Suprapubic skin (tissue), 4 donors: ENCODE data around the gene MYD88. TPM values are rescaled to one million over a fixed set of nuclear protein-coding genes. Genes with fewer than 3 reads are reported as not detected.
A peak's percentile ranks its signal among the peaks of the same experiment; 100 is the strongest.

Experiments used
- DNase-seq, 2 donors: peaks; one replicate each; pipeline ENCODE4 v3.0.0-alpha.2; 2019; ENCODE audit warnings: low spot score in 2 of 2
- H3K27ac ChIP-seq: fragments of 200-600 bp; sonication (generic); one replicate; pipeline ENCODE4 v1.5.1; 2019
- H3K27me3 ChIP-seq: fragments of 200-600 bp; sonication (generic); one replicate; pipeline ENCODE4 v1.5.1; 2019
- H3K36me3 ChIP-seq: fragments of 200-600 bp; sonication (generic); one replicate; pipeline ENCODE4 v1.5.1; 2019
- H3K4me1 ChIP-seq: fragments of 200-600 bp; sonication (generic); one replicate; pipeline ENCODE4 v1.5.1; 2019
- H3K4me3 ChIP-seq: fragments of 200-600 bp; sonication (generic); one replicate; pipeline ENCODE4 v1.5.1; 2019; ENCODE audit warnings: mild to moderate bottlenecking
- H3K9me3 ChIP-seq: fragments of 200-600 bp; sonication (generic); one replicate; pipeline ENCODE4 v1.5.1; 2019
- CTCF ChIP-seq, 2 donors: fragments of 200-600 bp in 1 of 2; fragments of 450-650 bp in 1 of 2; sonication (generic) in 1 of 2; IDR thresholded peaks; one replicate each; pipeline ENCODE4 v1.5.1; 2016 to 2019; ENCODE audit warnings: antibody characterized with exemption in 2 of 2, mild to moderate bottlenecking in 1 of 2, moderate library complexity in 1 of 2
- EP300 ChIP-seq: sonication (generic); formaldehyde crosslinking; IDR thresholded peaks from one replicate; pipeline ENCODE4 v1.6.1; 2017; ENCODE audit warnings: antibody characterized with exemption
- POLR2A ChIP-seq, 2 donors: fragments of 450-650 bp; IDR thresholded peaks; one replicate each; pipeline ENCODE4 v1.6.1; 2017; ENCODE audit warnings: antibody characterized with exemption in 2 of 2, mild to moderate bottlenecking in 2 of 2, moderate library complexity in 2 of 2
- POLR2AphosphoS5 ChIP-seq, 3 donors: sonication (generic); formaldehyde crosslinking; IDR thresholded peaks; one replicate each; pipeline ENCODE4 v1.6.1; 2017; ENCODE audit warnings: antibody characterized with exemption in 3 of 3
- WGBS: methylation state at CpG from one replicate; pipeline ENCODE4 v1.1.5; 2018; 5-methylcytosine and 5-hydroxymethylcytosine counted together
- total RNA-seq, 4 donors: library from RNA; depleted of rRNA; stranded (reverse); fragments of >200 nt; gene quantifications; one replicate each; pipeline ENCODE4 v1.1.0, GENCODE V29; 2016

Gene MYD88
- total RNA-seq, 4 donors from 2014 or later, result 21.6 to 33.2 (median 28.1) TPM

- 100% methylated on average over 1 of the region's 11 CpGs for WGBS
- no peak overlapping the region for H3K27ac ChIP-seq
Measured at GRCh38 chr3:38117748-38118420, 20.6 kb upstream of the MYD88 start.

DNA sequence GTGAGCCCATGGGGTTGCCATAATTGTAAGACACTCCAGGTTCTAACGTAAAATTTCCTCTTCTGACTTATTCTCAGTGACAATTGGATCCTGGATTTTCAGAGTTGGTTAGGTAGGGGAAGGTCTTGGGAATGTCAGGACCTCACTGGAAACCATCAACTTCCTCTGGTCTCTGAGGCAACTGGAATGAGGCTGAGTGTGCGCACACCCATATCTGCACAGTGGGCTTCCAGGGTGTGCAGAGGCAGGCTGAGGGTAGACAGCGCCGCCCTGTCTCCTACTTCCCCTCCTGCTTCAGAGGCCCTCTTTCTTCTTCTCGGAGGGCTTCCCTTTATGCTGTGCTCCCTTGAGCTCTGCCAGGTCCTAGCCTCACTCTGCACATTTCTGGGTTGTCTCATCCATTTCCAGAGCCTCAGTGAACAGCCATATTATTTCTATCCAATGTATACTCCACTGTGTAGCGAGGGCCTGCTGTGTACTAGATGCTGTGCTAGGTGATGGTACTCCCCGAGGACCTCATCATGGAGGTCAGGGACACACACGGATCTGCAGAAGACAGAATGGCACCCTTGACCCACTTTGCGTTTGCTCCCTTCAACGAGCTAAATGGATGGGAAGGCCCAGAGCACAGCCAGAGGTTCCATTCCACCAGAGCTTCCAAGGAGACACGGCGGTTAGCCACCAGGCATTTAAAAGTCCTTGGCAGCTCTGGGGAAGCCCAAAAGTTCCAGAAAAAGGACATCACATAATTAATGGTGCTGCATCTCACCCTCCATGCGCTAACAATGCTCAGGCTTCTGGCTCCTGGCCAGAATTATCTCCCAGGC, 19.8 kb upstream of the MYD88 start:
- WGBS, result 91% methylated on average over 11 of the region's 13 CpGs

More at GRCh38 chr3:38117748-38118420, 20.6 kb upstream of the MYD88 start:
- TF ChIP-seq CTCF (IDR thresholded peaks at IDR 0.05) (peak; percentile 66 to 79), POLR2AphosphoS5 (IDR thresholded peaks at IDR 0.05) (no peak), EP300 (no peak)
- no peaks in the 10 kb centered on the region for H3K4me1 ChIP-seq
- peaks cover 37% of the 10 kb centered on the region for H3K36me3 ChIP-seq
- H3K9me3 ChIP-seq, result no peaks in the 10 kb centered on the region
- H3K4me3 ChIP-seq, result no peak overlapping the region
- H3K27me3 ChIP-seq, result no peaks in the 10 kb centered on the region
- peak in 1 of 2 donors; percentile 71 for DNase-seq

DNA sequence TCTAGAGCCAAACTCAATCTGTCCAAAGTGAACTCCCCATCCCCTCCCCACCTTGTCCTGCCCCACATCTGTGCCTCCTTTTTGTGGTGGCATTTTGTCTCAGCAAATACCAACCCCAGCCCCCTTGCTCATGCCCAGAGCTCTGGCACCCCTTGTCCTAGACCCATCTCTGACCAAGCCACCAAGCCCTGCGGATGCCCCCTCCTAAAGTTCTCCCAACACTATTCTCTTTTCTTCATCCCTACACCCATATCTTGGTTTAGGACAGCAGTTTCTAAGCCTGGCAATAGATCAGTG, 19.3 kb upstream of the MYD88 start:
- WGBS, result 100% methylated on average over 1 of the region's 1 CpG
- no peak overlapping the region for H3K4me3 ChIP-seq
- TF ChIP-seq POLR2A (IDR thresholded peaks at IDR 0.05) (no peak), POLR2AphosphoS5 (IDR thresholded peaks at IDR 0.05) (no peak), EP300 (no peak), CTCF (IDR thresholded peaks at IDR 0.05) (no peak)
- H3K27ac ChIP-seq, result no peak overlapping the region
- no peak for DNase-seq
- H3K9me3 ChIP-seq, result no peaks in the 10 kb centered on the region
- H3K27me3 ChIP-seq, result no peaks in the 10 kb centered on the region
- no peaks in the 10 kb centered on the region for H3K4me1 ChIP-seq
- peaks cover 47% of the 10 kb centered on the region for H3K36me3 ChIP-seq

More for the DNA sequence above, 19.8 kb upstream of the MYD88 start:
- H3K9me3 ChIP-seq, result no peaks in the 10 kb centered on the region
- TF ChIP-seq EP300 (no peak), POLR2A (IDR thresholded peaks at IDR 0.05) (no peak), POLR2AphosphoS5 (IDR thresholded peaks at IDR 0.05) (no peak), CTCF (IDR thresholded peaks at IDR 0.05) (no peak)
- H3K4me1 ChIP-seq, result no peaks in the 10 kb centered on the region
- no peak overlapping the region for H3K4me3 ChIP-seq
- peaks cover 44% of the 10 kb centered on the region for H3K36me3 ChIP-seq
- DNase-seq, result no peak
- no peak overlapping the region for H3K27ac ChIP-seq
- no peaks in the 10 kb centered on the region for H3K27me3 ChIP-seq

GRCh38 chr3:38119821-38120692, 18.4 kb upstream of the MYD88 start:
- H3K9me3 ChIP-seq, result no peaks in the 10 kb centered on the region
- H3K4me3 ChIP-seq, result no peak overlapping the region
- H3K27me3 ChIP-seq, result no peaks in the 10 kb centered on the region
- no peaks in the 10 kb centered on the region for H3K4me1 ChIP-seq
- no peak for TF ChIP-seq POLR2A (IDR thresholded peaks at IDR 0.05)
- TF ChIP-seq POLR2AphosphoS5 (IDR thresholded peaks at IDR 0.05), result no peak
- TF ChIP-seq EP300, result no peak
- TF ChIP-seq CTCF (IDR thresholded peaks at IDR 0.05), result no peak
- H3K27ac ChIP-seq, result no peak overlapping the region
- DNase-seq, result peak; percentile 48 to 64
- peaks cover 56% of the 10 kb centered on the region for H3K36me3 ChIP-seq
- WGBS, result 91% methylated on average over 3 of the region's 7 CpGs
